Measurements from ENCODE around the gene GPRC6A.
"Not testable (repeated sequence)": the region's sequence is repeated elsewhere in the genome, so short reads cannot be mapped to it uniquely, and the experiment has no call there.

The GPRC6A gene

GRCh38 chr6:116828983-116829382 is at the start of gene GPRC6A:
Gene GPRC6A (minus strand): TSS chr6:116829083. CDS start chr6:116829013, 70 bp downstream.
- DNase-seq (ENCODE audit: low read depth): no peak

GRCh38 chr6:116877743-116878142 is 48.9 kb upstream of the GPRC6A start:
- no peak for DNase-seq (ENCODE audit: low read depth)

- DNase-seq (ENCODE audit: low read depth): no peak
Observed at GRCh38 chr6:116876635-116877611, 48.0 kb upstream of the GPRC6A start, which contains the start of gene RFX6. Gene RFX6 (plus strand): TSS chr6:116877242. CDS start chr6:116877276, 34 bp downstream.

GRCh38 chr6:116876107-116876506 is 47.2 kb upstream of the GPRC6A start:
- no peak for DNase-seq (ENCODE audit: low read depth)

GRCh38 chr6:116872771-116873170 is 43.9 kb upstream of the GPRC6A start:
- no peak for DNase-seq (ENCODE audit: low read depth)

- no peak for DNase-seq (ENCODE audit: low read depth)
Observed at GRCh38 chr6:116866281-116866871, 37.5 kb upstream of the GPRC6A start.

- DNase-seq (ENCODE audit: low read depth): no peak
Observed at GRCh38 chr6:116859264-116859663, 30.4 kb upstream of the GPRC6A start.

GRCh38 chr6:116858060-116858459 is 29.2 kb upstream of the GPRC6A start:
- no peak for DNase-seq (ENCODE audit: low read depth)

- DNase-seq (ENCODE audit: low read depth): peak; percentile 3
Observed at GRCh38 chr6:116847227-116847626, 18.3 kb upstream of the GPRC6A start.

GRCh38 chr6:116842459-116842858 is 13.6 kb upstream of the GPRC6A start:
- no peak for DNase-seq (ENCODE audit: low read depth)

GRCh38 chr6:116840091-116840490 is 11.2 kb upstream of the GPRC6A start:
- no peak for DNase-seq (ENCODE audit: low read depth)

GRCh38 chr6:116836606-116837342 is 7.9 kb upstream of the GPRC6A start:
- DNase-seq (ENCODE audit: low read depth): no peak

- not testable (repeated sequence) for DNase-seq (ENCODE audit: low read depth)
Observed at GRCh38 chr6:116834526-116834925, 5.6 kb upstream of the GPRC6A start.

- DNase-seq (ENCODE audit: low read depth): no peak
Observed at GRCh38 chr6:116827561-116828240, 1.2 kb downstream of the GPRC6A start.

- not testable (repeated sequence) for DNase-seq (ENCODE audit: low read depth)
Observed at GRCh38 chr6:116816336-116816735, 12.5 kb downstream of the GPRC6A start.

GRCh38 chr6:116812051-116812650 is 16.7 kb downstream of the GPRC6A start:
- no peak for DNase-seq (ENCODE audit: low read depth)

GRCh38 chr6:116801971-116802370 is 26.9 kb downstream of the GPRC6A start:
- DNase-seq (ENCODE audit: low read depth): no peak

- no peak for DNase-seq (ENCODE audit: low read depth)
Observed at GRCh38 chr6:116799945-116800344, 28.9 kb downstream of the GPRC6A start.

GRCh38 chr6:116797585-116797984 is 31.3 kb downstream of the GPRC6A start:
- DNase-seq (ENCODE audit: low read depth): no peak

- no peak for DNase-seq (ENCODE audit: low read depth)
Observed at GRCh38 chr6:116793224-116793623, 35.7 kb downstream of the GPRC6A start.

- no peak for DNase-seq (ENCODE audit: low read depth)
Observed at GRCh38 chr6:116783852-116784251, 45.0 kb downstream of the GPRC6A start.
